ENCODE data around the gene TCEAL7. TPM values are rescaled to one million over a fixed set of nuclear protein-coding genes. Genes with fewer than 3 reads are reported as not detected.

TCEAL7 gene
- total and polyA plus RNA-seq, 9 of the 15 experiments (the other 6 are each of a cell fraction or from before 2014, with no cell fraction given) = 0.07 to 0.34 (median 0.13) TPM; not detected in 4

DNA sequence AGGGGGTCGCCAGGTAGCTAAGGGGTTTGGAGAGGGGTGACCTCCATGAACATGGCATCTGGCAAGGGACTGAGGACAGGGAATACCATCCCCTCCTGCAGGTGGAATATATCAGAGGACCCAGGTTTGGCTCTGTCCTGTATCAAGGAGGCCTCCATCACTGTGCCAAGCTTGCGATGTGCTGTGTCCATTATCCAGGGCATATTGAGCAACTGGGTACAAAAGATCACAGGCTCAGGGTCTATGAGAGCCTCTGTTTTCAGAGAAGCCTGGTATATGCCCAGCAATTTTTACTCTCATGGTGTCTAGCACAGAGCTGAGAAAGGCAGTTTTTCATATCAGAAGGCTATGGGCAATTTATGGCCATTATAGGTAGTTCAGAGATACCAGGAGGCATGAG is 36.9 kb upstream of the TCEAL7 start (continued):
- TF ChIP-seq RBM34 (IDR thresholded peaks at IDR 0.05; ENCODE audit: borderline replicate concordance, insufficient read depth, low read length) = no peak
- no peak for TF ChIP-seq SP2 (IDR thresholded peaks at IDR 0.05; ENCODE audit: extremely low read depth, low read depth, low read length, poor library complexity, severe bottlenecking)
- TF ChIP-seq ZKSCAN1 (IDR thresholded peaks at IDR 0.05; ENCODE audit: low read depth, low read length) = no peak
- no peak for TF ChIP-seq RFX7 (CRISPR knock-in tag; IDR thresholded peaks at IDR 0.05)
- no peak for TF ChIP-seq NCOA2 (IDR thresholded peaks at IDR 0.05; ENCODE audit: partially characterized antibody in 2 of 2)
- TF ChIP-seq NR2F6 (CRISPR knock-in tag; IDR thresholded peaks at IDR 0.05) = no peak
- no peak for TF ChIP-seq KLF16 (IDR thresholded peaks at IDR 0.05)
- TF ChIP-seq RBM39 (optimal IDR thresholded peaks at IDR 0.05; ENCODE audit: low read depth, low read length) = no peak

DNA sequence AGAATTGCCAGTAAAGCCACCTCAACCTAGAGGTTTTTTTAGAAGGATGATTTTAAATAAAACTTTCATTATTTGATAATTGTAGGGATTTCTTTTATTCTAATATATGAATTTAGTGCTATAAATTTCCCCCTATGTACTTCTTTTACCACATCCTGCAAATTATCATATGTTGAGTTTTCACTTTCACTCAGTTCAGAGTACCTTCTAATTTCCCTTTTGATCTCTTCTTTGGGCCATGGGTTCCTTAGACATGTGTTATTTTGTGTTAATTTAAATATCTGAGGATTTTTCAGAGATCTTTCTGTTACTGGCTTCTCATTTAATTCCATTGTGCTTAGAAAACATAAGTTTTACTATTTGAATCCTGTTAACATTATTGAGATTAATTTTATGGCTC is 25.3 kb upstream of the TCEAL7 start:
- Histone ChIP-seq H3K27me3 (ENCODE audit: control insufficient read depth in 2 of 2, insufficient read depth in 2 of 2, low read length in 2 of 2) (no peaks in the 10 kb centered on the region), H3K9ac (ENCODE audit: insufficient read depth in 1 of 2, low read depth in 2 of 2, low read length in 2 of 2) (no peak overlapping the region), H2AFZ (ENCODE audit: low read depth, low read length) (no peak overlapping the region), H3K9me1 (ENCODE audit: control insufficient read depth, insufficient read depth, low read length) (no peaks in the 10 kb centered on the region), H3K27ac (ENCODE audit: extremely low read depth, low read depth, low read length) (no peak overlapping the region), H3K36me3 (ENCODE audit: control insufficient read depth, insufficient read depth, low read length) (no peaks in the 10 kb centered on the region), H3K9me3 (replicated peaks; ENCODE audit: control insufficient read depth, insufficient read depth, low read depth, low read length) (no peaks in the 10 kb centered on the region), H3K4me2 (ENCODE audit: insufficient read depth, low read length) (no peak overlapping the region), H4K20me1 (replicated peaks; ENCODE audit: control insufficient read depth, insufficient read depth, low read length) (no peaks in the 10 kb centered on the region), H3K4me1 (replicated peaks in 1 of 2; ENCODE audit: control insufficient read depth in 2 of 2, insufficient read depth in 2 of 2, low read length in 2 of 2) (no peaks in the 10 kb centered on the region; a peak in 1 of 5 replicates), H3K79me2 (ENCODE audit: control insufficient read depth, insufficient read depth, low read length) (no peaks in the 10 kb centered on the region), H3K4me3 (no peak overlapping the region)
- no TSS peak for BruUV-seq (replicated peaks)
- FAIRE-seq (no peak), ATAC-seq (no peak), DNase-seq (ENCODE audit: extremely low read depth in 1 of 4, low spot score in 3 of 4) (no peak)
- in situ Hi-C loops (cut with MboI) (no loop called here), intact Hi-C loops (cut with micrococcal nuclease) (no loop called here)
- ChIA-PET POLR2A (no interaction called here), CTCF (ENCODE audit: low intra/inter-chr PET ratio) (no interaction called here)
- TF ChIP-seq HDAC2 (IDR thresholded peaks at IDR 0.05) (no peak), STAG1 (CRISPR knock-in tag; IDR thresholded peaks at IDR 0.05; ENCODE audit: borderline replicate concordance) (no peak), BRD4 (IDR thresholded peaks at IDR 0.05) (no peak), MTA1 (IDR thresholded peaks at IDR 0.05; ENCODE audit: borderline replicate concordance) (no peak), HDAC8 (tag; IDR thresholded peaks at IDR 0.05) (no peak), CEBPB (tag; IDR thresholded peaks at IDR 0.05) (no peak), POLR3G (IDR thresholded peaks at IDR 0.05; ENCODE audit: extremely low read depth, insufficient read length, insufficient replicate concordance) (no peak), JUN (IDR thresholded peaks at IDR 0.05; ENCODE audit: borderline replicate concordance, low read depth, low read length) (no peak), JUN (CRISPR knock-in tag; IDR thresholded peaks at IDR 0.05; ENCODE audit: borderline replicate concordance) (no peak), PCBP1 (IDR thresholded peaks at IDR 0.05; ENCODE audit: low read depth, low read length, poor library complexity, severe bottlenecking) (no peak), KLF1 (tag; IDR thresholded peaks at IDR 0.05) (no peak), NCOA4 (IDR thresholded peaks at IDR 0.05; ENCODE audit: partially characterized antibody) (no peak), ZBTB1 (CRISPR knock-in tag; IDR thresholded peaks at IDR 0.05; ENCODE audit: borderline replicate concordance, low read depth) (no peak), CEBPG (CRISPR knock-in tag; IDR thresholded peaks at IDR 0.05) (no peak), CEBPG (tag; conservative IDR thresholded peaks at IDR 0.05 in 1 of 2, IDR thresholded peaks at IDR 0.05 in 1 of 2) (no peak)
- TF ChIP-seq, protein P1, sequence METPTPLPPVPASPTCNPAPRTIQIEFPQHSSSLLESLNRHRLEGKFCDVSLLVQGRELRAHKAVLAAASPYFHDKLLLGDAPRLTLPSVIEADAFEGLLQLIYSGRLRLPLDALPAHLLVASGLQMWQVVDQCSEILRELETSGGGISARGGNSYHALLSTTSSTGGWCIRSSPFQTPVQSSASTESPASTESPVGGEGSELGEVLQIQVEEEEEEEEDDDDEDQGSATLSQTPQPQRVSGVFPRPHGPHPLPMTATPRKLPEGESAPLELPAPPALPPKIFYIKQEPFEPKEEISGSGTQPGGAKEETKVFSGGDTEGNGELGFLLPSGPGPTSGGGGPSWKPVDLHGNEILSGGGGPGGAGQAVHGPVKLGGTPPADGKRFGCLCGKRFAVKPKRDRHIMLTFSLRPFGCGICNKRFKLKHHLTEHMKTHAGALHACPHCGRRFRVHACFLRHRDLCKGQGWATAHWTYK (CRISPR knock-in tag; IDR thresholded peaks at IDR 0.05) = no peak
- TF ChIP-seq, protein P2, sequence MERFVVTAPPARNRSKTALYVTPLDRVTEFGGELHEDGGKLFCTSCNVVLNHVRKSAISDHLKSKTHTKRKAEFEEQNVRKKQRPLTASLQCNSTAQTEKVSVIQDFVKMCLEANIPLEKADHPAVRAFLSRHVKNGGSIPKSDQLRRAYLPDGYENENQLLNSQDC (CRISPR knock-in tag; IDR thresholded peaks at IDR 0.05) = no peak

All from K562 (cell line).